ENCODE measurements around the gene PGK1.

- TF ChIP-seq CTCF (conservative IDR thresholded peaks at IDR 0.05; ENCODE audit: low read depth in 2 of 2) (no peak), REST (IDR thresholded peaks at IDR 0.05; ENCODE audit: unreplicated experiment) (no peak), NANOG (IDR thresholded peaks at IDR 0.05; ENCODE audit: borderline replicate concordance) (no peak), EZH2 (IDR thresholded peaks at IDR 0.05; ENCODE audit: low read depth, unreplicated experiment) (no peak), POLR2AphosphoS5 (IDR thresholded peaks at IDR 0.05; ENCODE audit: low read depth) (no peak)
These were observed 39.9 kb upstream of the PGK1 start for GRCh38 chrX:78064152-78064551.
